ENCODE data around the gene OSBPL10. TPM values are rescaled to one million over a fixed set of nuclear protein-coding genes. Genes with fewer than 3 reads are reported as not detected.
"Not testable (repeated sequence)": the region's sequence is repeated elsewhere in the genome, so short reads cannot be mapped to it uniquely, and the experiment has no call there.

The OSBPL10 gene
- polyA plus RNA-seq, 3 donors, result 18.2 to 22.3 (median 20.3) TPM

GRCh38 chr3:31896026-31896425, 85.0 kb downstream of the OSBPL10 start:
- no peak for DNase-seq (ENCODE audit: low read depth in 3 of 3, low spot score in 2 of 3)

- no peak for DNase-seq (ENCODE audit: low read depth in 3 of 3, low spot score in 2 of 3)
Observed at GRCh38 chr3:31895471-31895870, 85.6 kb downstream of the OSBPL10 start.

- no peak for DNase-seq (ENCODE audit: low read depth in 3 of 3, low spot score in 2 of 3)
Observed at GRCh38 chr3:31892916-31893573, 88.0 kb downstream of the OSBPL10 start.

GRCh38 chr3:31892500-31892899, 88.6 kb downstream of the OSBPL10 start:
- no peak for DNase-seq (ENCODE audit: low read depth in 3 of 3, low spot score in 2 of 3)

GRCh38 chr3:31891876-31892455, 89.1 kb downstream of the OSBPL10 start:
- no peak for DNase-seq (ENCODE audit: low read depth in 3 of 3, low spot score in 2 of 3)

- DNase-seq (ENCODE audit: low read depth in 3 of 3, low spot score in 2 of 3), result no peak
Observed at GRCh38 chr3:31890742-31891469, 90.2 kb downstream of the OSBPL10 start.

GRCh38 chr3:31890007-31890406, 91.1 kb downstream of the OSBPL10 start:
- DNase-seq (ENCODE audit: low read depth in 3 of 3, low spot score in 2 of 3), result no peak

GRCh38 chr3:31885235-31885634, 95.8 kb downstream of the OSBPL10 start:
- DNase-seq (ENCODE audit: low read depth in 3 of 3, low spot score in 2 of 3), result no peak

- DNase-seq (ENCODE audit: low read depth in 3 of 3, low spot score in 2 of 3), result no peak
Observed at GRCh38 chr3:31884251-31884650, 96.8 kb downstream of the OSBPL10 start.

- DNase-seq (ENCODE audit: low read depth in 3 of 3, low spot score in 2 of 3), result no peak
Observed at GRCh38 chr3:31882895-31883294, 98.2 kb downstream of the OSBPL10 start.

GRCh38 chr3:31882431-31882830, 98.6 kb downstream of the OSBPL10 start:
- no peak for DNase-seq (ENCODE audit: low read depth in 3 of 3, low spot score in 2 of 3)

GRCh38 chr3:31880482-31881078, 100.5 kb downstream of the OSBPL10 start:
- DNase-seq (ENCODE audit: low read depth in 3 of 3, low spot score in 2 of 3), result no peak

- DNase-seq (ENCODE audit: low read depth in 3 of 3, low spot score in 2 of 3), result no peak
Observed at GRCh38 chr3:31880020-31880419, 101.0 kb downstream of the OSBPL10 start.

- DNase-seq (ENCODE audit: low read depth in 3 of 3, low spot score in 2 of 3), result no peak
Observed at GRCh38 chr3:31879365-31879764, 101.7 kb downstream of the OSBPL10 start.

- DNase-seq (ENCODE audit: low read depth in 3 of 3, low spot score in 2 of 3), result no peak
Observed at GRCh38 chr3:31878231-31878838, 102.7 kb downstream of the OSBPL10 start.

- no peak for DNase-seq (ENCODE audit: low read depth in 3 of 3, low spot score in 2 of 3)
Observed at GRCh38 chr3:31876331-31876730, 104.7 kb downstream of the OSBPL10 start.

GRCh38 chr3:31875437-31875836, 105.6 kb downstream of the OSBPL10 start:
- DNase-seq (ENCODE audit: low read depth in 3 of 3, low spot score in 2 of 3), result no peak

- no peak for DNase-seq (ENCODE audit: low read depth in 3 of 3, low spot score in 2 of 3)
Observed at GRCh38 chr3:31873254-31873820, 107.7 kb downstream of the OSBPL10 start.

- no peak for DNase-seq (ENCODE audit: low read depth in 3 of 3, low spot score in 2 of 3)
Observed at GRCh38 chr3:31871939-31872507, 109.0 kb downstream of the OSBPL10 start.

- DNase-seq (ENCODE audit: low read depth in 3 of 3, low spot score in 2 of 3), result not testable (repeated sequence)
Observed at GRCh38 chr3:31870111-31870510, 111.0 kb downstream of the OSBPL10 start.
